ENCODE measurements around the gene GLCE.

GLCE gene

DNA sequence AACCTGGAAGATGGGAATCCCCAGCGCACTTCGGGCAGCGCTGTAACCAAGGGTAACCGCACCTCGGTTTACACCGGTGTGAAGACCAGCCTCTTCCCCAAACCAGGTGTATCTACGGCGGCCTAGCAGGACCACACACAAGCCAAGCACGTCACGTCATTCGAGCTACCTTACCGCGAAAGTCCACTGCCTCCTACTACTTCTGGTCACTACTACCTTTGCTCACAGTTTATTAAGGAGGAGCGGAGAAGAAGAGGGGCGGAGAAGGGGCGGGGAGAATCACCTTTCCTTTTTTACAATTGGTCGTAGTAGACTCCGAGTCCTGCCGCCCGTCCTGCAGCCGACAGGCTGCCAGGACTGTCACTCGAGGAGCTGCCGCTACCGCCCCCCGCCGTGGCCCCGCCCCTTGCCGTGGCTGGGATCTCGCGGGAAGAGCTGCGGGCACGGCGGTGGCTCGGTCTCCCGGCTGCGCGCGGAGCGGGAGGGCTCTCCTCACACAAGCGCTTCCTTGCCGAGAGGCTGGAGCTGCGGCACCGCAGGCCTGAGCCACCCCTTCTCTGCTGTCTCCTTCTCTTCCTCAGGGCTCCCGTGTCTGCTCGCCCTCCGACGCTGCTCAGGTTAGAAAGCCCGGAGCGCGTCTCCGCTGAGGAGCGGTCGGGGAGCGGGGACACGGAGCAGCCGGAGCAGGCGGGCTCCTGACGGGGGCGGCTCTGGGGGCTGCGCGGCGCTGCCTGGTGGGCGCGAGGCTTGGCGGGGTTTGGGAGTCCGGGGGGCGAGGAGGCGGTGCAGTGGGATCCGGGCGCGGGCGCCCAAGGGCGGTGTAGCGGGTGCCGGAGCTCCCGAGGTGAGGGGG is at the start of gene GLCE:
Gene GLCE (plus strand): TSS at position 495 of the 853 bp plus-strand sequence. CDS start 95,172 bp downstream, outside the sequence.
- DNase-seq (ENCODE audit: low read depth), result peak; percentile 85

DNA sequence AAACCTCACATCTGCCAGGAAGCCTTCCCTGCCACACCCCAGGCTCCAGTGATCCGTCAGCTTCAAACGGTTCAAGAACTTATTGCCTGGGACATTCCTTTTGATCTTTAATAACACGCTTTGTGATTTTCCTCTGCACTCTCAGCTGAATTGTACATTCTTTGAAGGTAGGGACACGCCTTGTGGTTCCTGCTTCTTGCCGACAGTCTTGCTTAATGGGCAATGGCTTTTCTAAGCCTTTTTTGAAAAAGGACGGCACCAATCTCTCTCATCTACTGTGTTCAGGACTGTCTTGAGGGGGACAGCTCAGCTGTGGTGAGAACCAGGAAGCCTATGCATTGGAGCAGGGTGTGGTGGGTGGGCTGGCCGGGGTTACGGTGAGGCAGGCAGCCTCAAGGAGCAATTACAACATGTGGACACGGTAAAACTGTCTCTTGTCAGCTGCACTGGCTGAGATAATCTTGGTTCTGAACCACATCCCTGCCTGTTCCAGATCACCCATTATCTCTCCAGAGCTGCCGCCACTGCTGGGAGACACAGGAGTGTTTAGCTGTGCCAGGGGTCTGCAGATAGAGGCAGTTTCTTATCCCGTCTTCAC is 46.0 kb upstream of the GLCE start:
- no peak for DNase-seq (ENCODE audit: low read depth)

DNA sequence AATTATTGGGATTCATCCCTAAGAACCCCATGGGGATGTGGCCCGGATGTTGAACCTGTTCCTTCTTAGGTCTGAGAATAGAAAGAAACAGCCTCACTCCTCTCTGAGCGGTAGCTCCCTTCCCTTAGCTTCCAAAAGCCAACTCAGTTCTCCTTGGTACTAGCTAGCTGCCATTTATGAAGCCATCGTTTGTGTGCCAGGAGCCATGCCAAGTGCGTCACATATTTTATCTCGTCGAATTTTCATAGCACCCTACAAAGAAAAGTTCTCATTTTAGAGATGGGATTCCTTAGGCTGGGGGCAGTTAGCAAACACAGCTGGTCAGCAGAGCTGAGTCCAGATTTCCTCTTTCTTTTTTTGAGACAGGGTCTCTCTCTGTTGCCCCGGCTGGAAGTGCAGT is 45.4 kb upstream of the GLCE start:
- DNase-seq (ENCODE audit: low read depth), result no peak

DNA sequence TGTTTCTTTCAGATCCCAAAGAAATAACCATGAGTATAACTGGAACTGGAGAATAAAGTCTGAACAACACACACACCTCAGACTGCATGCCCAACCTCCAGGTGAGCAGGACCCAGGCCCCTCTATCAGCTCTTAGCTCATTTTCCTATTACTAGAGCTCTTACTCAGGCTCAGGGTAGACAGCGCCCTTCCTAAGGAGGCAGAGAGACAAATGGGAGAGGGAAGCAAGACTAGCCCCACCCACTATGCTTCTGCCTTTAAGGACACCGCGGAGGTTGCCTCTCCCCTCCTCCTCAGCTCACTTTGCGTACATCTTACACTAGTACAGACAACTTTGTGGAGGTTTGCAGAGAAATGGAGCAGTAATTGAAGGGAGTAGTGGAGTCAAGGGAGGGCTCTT is 44.0 kb upstream of the GLCE start:
- no peak for DNase-seq (ENCODE audit: low read depth)

DNA sequence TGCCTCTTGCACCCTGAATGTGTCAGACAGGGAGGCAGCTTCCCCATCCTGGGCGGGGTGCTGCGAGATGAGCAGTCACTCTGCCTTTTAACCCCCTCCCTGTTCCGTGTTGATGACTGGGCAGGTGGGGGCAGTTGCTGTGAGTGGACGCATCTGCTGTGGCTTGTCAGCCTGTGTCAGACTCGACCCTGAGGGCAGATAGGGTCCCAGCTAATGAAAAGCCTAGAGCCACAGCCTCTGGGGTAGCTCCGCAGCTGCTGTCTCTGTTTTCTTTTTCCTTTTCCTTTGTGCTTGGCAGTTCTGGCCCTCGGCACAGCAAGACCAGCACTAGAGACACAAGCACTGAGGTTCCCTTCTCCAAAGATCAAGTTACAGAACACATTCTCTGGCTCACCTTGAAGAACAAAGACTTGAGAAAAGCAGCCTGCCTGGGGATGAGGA is 43.0 kb upstream of the GLCE start:
- DNase-seq (ENCODE audit: low read depth), result no peak

DNA sequence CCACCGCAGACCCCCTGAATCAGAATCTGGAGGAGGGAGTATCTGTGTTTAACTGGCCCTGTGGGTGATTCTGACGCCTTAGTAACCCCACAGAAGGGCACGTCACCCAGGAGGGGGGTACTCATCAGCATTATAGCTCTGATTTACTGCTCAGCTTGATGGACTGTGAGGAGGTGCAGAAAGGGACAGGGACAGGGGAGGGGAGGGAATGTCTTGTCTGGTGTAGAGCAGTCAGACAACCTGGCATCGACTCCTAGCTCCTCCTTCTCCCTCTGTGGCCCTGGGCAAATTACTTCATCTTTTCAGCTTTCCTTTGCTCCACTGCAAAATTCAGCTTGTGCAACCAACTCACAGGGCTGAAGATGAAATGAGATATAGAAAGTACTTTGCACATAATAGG is 42.3 kb upstream of the GLCE start:
- no peak for DNase-seq (ENCODE audit: low read depth)

DNA sequence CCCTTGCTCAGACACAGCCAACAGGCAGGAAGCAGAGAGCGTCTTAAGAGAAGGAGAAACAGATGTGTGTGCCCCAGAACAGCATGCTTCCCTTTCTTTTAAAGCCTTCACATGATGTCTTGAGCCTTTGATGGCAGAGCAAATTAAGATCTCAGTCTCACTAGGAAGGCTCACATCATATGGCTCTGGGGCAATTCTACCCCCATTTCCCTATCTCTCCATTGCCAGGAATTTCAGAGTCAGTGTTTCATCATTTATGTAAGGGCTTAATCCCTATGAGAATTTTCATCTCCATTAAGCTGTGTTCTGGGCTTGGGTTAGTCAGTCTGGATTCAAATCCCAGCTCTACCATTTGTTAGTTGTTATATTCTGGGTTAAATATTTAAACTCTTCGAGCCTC is 41.4 kb upstream of the GLCE start:
- DNase-seq (ENCODE audit: low read depth), result no peak

DNA sequence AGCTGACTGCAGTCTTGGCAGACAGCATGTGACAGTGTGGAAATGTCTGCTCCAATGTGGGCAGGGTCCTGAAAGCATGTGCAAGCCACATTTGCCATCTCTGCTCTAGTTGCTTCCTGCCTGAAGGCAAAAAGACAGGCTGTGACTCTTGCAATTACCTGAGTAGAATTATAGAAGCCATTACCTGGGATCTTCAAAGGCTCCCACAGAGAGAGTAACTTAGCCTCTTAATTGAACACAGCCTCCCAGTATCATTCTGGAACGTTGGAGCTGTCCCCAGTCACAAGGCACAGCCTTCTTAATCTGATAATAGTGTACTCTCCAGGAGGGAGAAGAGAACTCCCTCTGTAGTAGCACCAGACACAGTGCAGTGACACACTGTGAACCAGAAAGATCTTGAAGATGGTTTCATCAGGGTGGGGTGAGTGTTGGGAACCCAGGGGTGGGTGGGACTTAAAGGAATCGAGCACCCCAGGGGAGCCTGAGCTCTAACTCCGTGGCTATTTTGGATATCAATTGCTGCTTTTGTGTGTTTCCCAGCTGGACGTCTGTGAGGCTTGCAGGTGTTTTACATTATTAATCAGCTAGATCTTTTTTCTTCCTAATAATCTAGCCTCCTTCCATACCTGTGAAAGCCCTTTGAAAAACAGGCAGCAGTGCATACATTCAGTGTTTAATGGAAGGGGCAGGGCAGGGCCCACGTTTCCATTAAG is 40.6 kb upstream of the GLCE start:
- no peak for DNase-seq (ENCODE audit: low read depth)

DNA sequence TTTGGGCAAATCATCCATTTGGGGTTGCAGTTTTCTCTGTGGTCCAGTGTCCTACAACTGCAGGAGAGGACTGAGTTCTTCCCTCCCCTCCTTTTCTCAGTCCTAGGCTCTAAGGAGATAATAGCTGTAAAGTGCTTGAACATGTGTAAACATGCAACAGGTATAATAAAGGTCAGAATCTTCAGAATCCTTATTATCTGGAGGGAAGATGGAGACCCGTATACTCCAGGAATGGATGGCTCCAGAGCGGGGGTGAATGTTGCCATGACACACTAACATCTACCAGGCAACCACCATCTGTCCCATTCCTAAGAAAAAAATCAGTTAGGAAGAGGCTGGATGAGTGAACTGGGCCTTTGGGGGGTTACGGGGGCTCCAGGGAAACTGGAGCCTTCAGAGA is 39.7 kb upstream of the GLCE start:
- DNase-seq (ENCODE audit: low read depth), result no peak

DNA sequence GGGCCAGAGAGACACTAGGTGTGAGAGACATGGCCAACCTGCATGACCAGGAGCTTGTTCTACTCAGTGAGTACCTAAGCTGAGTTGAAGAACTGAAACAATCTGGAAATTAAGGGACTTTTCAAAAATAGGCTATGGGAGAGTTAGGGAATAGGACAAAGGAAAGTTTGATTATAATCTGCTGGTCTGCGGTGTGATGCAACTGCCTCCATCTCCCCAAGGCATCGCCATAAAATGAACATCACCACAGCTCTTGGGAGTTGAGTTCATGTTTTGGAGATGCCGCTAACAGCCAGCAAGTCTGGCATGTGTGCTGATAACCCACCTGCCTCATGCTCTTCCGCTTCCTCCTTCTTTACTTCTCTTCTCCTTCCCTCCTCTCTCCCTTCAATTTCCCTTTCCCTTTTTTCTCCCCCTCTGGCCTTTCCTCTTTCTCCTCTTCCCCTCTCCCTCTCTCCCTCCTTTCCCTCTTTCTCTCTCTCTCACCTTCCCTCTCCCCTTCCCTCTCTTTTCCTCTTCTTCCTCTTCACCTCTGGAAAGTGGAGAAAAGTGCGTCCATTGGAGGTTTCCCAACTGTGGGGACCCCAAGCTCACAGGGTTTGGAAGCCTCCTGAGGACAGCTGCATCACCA is 39.1 kb upstream of the GLCE start:
- DNase-seq (ENCODE audit: low read depth), result no peak

DNA sequence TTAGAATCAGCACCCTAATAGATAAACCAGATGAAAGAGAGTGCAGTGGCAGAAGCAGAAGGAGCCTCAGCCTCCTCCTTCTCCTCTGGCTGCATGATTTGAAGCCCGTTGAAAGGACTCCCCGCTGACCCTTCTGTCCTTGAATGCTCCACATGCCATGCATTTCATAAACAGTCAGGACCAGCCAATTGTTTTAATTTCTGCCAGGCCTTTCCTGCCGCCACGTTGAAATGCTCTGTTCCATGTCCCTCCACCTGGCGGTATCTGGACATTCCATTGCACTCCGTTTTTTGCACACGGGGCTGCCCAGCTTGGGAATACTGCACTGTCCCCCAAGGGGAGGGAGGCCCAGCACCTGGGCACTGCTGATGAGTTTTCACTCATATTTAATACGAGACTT is 35.2 kb upstream of the GLCE start:
- DNase-seq (ENCODE audit: low read depth), result no peak

DNA sequence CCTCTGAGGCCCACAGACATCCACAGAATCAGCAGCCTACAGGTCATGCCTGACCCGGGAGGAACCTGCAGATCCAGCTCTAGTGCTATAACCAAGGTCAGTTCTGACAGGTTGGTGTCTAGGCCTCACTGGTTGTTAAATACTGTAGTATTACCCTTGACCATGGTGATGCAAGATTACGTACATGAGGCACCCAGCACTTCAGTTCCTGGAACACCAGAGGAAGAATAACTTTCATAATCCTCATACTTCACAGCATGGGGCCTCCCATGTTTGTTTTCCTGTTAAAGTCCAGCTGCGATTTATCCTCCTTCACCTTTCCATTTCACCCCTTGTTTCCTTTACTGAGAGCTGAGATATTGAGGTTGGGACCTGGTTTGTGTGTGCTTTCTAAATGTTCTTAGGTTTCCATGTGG is 34.4 kb upstream of the GLCE start:
- DNase-seq (ENCODE audit: low read depth), result no peak

DNA sequence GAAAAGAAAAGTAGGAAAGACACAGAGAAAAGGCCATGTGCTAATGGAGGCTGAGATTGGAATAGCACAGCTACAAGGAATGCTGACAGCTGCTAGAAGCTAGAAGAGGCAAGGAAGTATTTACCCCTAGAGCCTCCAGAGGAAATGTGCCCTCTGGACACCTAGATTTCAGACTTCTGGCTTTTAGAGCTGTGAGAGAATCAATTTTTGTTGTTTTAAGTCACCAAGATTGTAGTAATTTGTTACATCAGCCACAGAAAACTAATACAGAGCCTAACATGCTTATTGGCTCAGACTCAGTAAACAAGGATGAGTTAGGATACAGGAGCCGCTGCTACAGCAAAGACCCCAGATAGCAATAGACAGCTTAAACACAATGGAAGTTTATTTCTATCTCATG is 33.1 kb upstream of the GLCE start:
- DNase-seq (ENCODE audit: low read depth), result no peak

DNA sequence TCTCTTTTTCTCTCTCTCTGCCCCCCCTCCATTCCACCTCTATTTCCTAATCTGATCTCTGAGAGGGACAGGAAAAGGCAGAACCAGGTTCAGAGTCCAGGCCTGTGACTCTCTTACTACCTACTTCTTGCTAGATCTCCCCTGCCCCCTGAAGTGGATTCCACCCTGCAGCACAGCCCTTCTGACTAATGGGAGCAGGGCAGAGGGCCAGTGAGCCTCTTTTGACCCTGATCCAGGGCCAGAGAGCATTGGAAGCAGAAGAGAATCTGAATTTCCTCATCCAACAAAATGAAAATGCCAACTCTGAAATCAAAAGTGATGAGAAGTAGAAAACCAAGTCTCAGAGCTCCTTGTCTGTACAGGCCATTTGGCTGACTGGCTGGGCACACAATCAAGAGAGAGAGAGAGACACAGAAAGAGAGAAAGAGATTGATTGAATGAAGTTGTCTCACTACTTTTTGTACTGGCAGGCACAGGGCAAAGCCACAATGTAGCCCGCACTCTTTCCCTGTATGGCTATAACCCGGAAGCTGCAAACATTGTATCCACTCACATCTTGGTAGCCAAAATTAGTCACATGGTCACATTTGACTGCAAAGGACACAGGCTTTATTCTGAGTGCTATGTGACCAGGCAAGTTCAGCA is 31.6 kb upstream of the GLCE start:
- DNase-seq (ENCODE audit: low read depth), result no peak

DNA sequence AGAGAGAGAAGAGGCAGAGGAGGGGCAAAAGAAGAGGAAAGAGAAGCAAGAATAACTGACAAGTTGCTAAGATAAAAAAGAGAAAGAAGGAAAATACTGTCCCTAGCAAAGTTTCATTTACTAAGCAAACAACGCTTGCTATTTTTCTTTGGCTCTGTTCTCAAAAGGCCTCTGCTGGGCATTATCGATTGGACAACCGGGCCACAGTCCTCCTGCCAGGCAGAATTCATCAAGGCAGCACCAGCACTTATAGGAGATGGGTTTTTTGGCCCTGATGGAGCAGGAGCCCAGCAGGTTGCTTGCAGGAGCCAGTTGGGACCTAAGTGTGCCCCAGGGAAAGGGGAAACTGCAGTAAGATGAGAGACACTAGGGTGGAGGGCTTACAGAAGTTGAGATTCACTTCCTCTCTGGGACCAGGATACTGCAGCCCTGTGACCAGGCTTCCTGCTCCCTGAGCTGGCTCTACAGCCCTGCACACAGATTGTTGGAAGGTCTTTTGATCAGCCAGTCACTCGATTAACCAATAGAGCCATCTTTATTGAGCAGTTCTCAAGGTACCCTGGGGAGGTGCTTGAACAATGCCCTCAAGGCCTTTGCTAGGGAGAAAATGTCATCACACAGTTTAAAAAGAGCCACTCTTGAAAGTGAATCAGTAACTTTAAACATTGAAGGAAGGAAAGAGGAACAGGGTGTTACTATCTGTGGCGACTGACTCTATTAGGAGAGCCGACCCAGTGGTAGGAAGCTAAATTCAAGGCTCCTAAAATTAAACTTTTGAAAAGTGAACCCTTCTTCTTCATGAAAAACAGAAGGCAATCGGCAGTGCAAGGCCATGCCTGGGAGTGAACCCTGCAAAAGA is 28.8 kb upstream of the GLCE start:
- no peak for DNase-seq (ENCODE audit: low read depth)

DNA sequence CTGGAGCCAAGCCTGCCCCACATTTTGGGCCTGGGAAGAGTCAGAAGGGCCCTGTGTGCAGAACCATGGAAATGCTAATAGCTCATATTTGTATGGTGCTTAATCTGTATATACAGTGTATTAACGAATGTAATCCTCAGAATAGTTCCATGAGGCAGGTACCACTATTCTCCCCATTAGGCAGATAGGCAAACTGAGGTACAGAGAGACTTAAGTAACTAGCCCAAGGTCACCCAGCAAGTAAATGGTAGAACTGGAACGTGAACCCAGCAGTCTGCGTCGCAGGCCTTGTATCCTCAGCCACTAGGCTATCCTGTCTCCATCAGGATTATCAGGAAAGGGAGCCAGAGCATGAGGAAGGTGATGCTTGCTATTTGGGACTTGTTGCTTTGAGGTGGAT is 28.0 kb upstream of the GLCE start:
- no peak for DNase-seq (ENCODE audit: low read depth)

DNA sequence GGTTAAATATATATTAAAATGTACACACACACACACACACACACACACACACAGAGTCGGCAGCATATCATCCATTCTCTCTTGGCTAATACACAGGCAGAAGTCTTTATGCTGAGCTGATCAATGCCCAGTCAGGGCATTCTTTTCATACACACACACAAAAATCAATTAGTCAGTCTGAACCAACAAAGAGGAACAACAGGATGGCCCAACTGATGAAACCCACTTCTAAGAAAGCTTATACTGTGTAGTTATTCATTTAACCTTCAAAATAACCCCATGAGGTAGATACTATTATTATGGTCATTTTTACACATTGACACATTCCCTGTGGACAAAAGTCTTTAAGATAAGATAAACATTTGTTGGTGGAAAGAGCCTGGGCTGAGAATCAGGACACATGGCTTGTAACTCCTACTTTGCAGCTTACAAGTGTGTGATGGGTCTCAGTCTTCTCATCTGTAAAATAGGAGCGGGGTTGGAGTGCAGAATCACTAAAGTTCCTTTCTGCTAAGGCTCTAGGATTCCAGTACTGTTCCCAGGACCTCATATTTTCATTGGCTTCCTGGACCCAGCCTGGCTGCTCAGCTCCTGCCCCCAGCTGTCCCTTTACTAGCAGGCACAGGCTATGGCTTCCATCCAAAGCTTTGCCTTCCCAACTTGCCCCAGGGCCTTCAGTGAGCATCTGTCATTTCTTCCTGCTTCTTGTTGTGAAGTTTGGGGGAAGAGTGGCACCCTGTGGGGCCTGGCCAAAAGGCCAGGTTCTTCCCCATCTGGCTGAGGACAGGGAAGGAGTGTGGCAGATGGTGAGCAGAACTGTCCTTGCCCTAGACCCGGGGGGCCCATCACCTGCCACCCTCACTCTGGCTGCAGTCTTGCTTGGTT is 27.2 kb upstream of the GLCE start:
- DNase-seq (ENCODE audit: low read depth), result no peak

DNA sequence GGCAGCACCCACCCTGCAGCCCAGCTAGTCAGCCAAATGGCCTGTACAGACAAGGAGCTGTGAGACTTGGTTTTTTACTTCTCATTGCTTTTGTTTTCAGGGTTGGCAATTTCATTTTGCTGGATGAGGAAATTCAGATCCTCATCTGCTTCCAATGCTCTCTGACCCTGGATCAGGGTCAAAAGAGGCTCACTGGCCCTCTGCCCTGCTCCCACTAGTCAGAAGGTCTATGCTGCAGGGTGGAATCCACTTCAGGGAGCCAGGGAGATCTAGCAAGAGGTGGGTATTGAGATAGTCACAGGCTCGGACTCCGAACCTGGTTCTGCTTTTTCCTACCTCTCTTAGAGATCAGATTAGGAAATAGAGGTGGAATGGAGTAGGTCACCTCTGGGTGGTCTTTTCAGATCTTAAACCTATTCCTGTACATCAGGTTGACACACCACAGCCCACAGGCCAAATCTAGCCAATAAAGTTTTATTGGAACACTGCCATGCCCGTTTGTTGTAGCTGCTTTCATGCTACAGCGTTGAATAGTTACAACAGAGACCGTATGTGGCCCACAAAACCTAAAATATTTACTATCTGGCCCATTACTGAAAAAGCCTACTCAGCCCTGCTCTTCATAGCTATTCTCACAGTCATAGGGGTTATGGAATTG is 26.4 kb upstream of the GLCE start:
- DNase-seq (ENCODE audit: low read depth), result no peak

DNA sequence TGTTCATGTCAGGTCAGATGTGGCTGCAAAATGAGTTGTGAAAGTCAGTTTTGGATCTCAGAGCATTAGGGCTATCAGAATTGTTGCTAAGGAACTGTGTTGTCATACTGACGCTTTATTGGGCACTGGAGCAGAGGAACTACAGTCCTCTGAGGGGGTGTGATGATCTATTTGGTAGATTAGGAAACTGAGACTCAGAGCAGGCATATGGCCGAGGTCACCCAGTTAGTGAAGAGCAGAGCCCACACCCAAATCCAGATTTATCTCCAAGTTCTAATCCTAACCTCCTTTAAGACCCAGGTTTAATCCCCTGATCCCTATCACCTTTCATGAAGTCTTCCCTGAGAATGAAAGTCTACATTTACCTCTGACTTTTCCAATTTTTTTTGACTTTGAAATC is 25.6 kb upstream of the GLCE start:
- DNase-seq (ENCODE audit: low read depth), result no peak

DNA sequence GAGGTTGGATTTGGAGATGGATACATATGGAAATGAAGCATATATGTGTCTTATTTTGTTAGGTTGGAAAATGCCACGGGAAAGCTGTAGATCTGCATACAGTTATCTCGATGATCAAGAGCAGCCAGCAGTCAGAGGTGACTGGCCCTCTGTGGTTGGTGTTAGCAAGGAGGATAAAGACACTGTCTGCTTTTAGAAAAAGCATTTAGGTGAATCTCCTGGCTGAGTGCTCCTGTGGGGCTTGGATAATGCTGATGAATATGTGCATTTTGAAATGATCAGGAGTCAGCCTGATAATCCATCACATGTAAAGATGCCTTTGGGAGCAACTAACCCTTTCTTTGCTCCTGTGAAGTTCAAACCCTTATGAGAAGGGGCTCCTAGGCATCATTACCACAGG is 24.9 kb upstream of the GLCE start:
- DNase-seq (ENCODE audit: low read depth), result no peak
